ENCODE results near the gene PCSK6.
A peak's percentile ranks its signal among the peaks of the same experiment; 100 is the strongest.
"Not testable (repeated sequence)": the region's sequence is repeated elsewhere in the genome, so short reads cannot be mapped to it uniquely, and the experiment has no call there.

The PCSK6 gene

DNA sequence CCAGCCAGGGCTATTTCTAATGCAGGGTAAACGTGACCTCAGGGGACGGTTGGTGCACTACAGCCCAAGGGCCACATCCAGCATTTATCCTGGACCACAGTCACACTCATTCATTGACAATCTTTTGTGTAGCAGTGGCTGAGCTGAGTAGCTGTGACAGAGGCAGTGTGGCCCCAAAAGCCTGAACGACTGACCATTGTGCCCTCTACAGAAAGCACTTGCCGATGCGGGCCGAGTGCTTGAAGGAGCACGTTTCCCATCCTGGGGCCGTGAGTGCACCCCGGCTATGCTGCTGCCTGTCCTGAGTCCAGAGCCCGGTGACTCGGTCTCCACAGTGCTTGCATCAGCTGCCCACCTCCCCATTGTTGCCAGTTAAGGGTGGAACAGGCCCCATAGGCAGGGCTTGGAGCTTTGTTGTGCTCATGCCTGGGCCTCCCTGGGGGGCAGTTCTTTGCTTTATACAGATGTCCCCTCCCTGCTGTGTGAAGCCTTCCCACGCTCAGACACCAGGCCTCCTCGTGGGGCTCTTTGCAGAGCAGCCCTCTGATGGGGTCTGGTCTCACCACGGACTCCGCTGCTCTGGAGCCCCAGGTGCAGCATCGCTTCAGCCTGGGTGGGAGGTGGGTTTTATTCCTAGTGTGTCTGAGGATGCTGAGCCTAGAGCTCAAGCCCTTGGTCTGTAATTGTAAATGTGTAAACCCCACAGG is 181.5 kb downstream of the PCSK6 start:
- DNase-seq (no peak), ATAC-seq (no peak)

DNA sequence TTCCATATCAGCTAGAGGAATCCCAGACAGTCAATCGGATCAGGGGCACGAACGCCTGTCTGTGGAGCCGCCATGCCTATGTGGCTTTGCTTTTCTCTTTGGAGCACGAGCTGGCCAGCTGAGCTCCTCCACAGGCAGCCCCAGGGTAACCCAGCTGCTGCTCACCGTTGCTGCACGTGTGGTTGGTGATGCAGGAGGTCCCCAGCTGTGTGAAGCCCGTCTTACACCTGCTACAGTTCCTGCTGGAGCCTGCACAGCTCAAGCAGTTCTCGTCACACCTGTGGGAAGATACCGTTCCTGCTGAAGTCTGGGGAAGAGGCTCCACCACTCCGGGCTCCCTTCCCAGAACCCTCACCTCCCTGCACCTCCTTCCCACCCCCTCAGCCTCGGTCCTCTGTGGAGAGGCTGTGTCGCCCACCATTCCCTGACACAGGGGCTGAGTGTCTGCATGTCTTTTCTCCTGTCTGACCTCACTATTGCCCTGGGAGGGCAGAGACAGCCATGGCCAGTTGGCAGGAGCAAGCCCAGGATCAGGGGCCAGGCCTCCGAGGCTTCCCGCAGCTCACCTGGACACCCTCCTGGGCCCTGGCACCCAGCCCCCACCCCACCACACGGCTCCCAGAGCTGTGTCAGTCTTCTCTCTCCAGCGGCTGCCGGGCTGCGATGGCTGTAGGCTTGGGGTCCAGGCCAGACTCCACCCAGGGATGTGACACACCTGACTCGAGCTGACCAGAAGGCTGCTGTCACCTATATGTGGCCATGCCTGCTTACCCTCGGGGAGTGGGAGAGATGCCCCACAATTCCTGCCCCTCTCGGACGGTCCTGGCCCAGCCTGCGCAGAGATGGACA is 182.2 kb downstream of the PCSK6 start:
- DNase-seq (no peak), ATAC-seq (no peak)

DNA sequence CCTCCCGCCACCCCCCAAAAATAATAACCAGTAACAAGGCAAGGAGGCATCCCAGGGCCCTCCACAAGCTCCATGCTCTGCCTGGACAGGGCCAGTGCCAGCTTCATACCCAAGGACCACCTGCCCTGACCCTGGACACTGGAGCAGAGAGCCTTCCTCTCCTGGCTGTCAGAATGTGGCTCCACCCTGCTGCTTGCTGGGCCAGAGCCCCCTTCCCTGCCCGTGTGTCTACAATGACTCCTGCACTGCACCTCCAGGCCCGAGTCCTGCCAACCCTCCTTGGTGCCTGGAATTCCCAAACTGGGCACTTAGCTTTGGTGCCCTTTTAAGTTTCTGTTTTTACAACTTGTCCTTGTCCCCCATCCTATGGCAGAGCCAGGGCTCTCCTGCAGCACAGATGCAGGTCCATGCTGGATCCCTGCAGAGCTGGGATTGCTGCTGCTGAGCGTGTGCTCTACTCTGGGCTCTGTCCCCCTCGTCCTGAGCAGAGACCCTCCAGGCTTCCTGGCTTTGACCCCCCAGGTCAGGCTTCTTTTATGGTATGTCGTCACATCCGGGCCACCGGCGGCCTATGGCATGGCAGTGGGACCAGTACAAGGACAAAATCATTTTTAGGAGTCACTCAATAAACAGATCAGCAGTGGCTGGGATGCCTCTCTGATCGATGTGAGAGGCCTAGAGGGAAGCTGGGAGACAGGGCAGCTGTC is 183.0 kb downstream of the PCSK6 start:
- no peak for ATAC-seq
- DNase-seq: no peak

DNA sequence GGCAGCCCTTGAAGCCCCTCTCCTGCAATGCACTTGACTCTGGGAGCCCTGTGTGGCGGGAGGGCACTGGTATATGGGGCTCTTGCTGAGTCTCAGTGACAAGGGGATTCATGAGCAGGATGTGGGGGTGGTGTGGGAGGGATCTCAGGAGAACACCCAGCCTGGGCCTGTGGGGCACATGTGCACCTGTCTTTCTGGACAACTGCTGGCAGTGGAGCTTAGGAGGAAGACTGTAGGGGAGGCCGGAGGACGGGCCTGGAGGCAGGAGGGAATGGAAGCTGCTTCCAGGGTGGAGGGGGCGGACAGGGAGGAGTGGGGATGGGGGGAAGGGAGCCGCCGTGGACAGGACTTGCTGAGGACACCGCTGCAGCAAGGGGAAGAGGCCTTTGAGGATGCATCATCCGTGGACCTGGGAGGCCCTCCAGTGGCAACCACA is 183.7 kb downstream of the PCSK6 start:
- no peak for ATAC-seq
- DNase-seq: no peak

DNA sequence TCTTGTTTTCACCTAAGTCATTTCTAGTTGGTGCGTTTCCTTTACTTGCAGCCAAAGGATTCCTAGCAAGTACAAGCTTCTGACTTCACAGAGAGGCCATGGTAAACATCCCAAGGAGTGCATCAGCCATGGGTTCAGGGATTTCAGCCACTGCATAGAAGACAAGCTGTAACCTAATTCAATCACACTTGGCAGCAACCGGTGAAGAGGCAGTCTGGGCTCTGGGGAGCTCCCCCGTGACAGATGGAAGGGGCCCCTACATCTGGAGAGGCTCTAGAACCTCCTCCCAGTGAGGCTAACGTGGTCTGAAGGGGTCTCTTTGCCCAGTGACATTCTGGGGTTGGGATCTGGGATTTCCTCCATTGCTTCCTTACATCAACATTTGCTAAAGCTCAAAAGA is 186.1 kb downstream of the PCSK6 start:
- DNase-seq (no peak), ATAC-seq (no peak)

DNA sequence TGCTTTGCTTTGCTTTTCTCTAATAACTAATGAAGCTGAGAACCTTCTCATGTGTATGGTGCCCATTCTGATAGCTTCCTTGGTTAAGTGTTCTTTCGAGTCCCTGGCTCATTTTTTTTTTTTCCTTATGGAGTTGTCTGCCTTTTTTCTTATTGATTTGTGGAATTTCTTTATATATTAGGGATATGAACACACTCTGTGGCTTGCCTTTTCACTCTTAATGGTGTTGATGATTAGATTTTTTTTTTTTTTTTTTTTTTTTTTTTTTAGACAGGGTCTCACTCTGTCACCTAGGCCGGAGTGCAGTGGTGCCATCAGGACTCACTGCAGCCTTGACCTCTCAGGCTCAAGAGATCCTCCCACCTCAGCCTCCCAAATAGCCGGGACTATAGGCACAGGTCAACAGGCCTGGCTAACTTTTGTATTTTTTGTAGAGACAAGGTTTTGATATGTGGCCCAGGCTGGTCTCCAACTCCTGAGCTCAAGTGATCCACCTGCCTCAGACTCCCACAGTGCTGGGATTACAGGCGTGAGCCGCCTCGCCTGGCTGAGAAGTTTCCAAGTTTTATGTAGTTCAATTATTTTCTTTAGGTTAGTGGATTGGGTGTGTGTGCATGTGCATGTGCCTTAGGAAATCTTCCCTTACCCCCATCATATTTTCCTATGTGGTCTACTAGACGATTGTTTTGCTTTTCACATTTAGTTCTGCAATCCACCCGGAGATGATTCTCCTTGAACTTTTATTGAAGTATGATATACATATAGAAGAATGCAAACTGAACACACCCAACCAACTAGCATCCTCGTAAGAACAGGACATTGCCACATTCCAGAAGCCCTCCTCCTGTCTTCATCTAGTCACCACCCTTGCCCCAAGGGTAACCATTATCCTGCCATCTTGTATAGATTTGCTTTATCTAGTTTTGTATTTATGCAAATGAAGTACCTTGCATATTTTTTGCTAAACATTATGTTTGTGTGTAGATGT is 192.8 kb downstream of the PCSK6 start:
- no peak for ATAC-seq
- no peak for DNase-seq

GRCh38 chr15:101295607-101296161 is 193.8 kb downstream of the PCSK6 start:
- ATAC-seq: peak; percentile 56

DNA sequence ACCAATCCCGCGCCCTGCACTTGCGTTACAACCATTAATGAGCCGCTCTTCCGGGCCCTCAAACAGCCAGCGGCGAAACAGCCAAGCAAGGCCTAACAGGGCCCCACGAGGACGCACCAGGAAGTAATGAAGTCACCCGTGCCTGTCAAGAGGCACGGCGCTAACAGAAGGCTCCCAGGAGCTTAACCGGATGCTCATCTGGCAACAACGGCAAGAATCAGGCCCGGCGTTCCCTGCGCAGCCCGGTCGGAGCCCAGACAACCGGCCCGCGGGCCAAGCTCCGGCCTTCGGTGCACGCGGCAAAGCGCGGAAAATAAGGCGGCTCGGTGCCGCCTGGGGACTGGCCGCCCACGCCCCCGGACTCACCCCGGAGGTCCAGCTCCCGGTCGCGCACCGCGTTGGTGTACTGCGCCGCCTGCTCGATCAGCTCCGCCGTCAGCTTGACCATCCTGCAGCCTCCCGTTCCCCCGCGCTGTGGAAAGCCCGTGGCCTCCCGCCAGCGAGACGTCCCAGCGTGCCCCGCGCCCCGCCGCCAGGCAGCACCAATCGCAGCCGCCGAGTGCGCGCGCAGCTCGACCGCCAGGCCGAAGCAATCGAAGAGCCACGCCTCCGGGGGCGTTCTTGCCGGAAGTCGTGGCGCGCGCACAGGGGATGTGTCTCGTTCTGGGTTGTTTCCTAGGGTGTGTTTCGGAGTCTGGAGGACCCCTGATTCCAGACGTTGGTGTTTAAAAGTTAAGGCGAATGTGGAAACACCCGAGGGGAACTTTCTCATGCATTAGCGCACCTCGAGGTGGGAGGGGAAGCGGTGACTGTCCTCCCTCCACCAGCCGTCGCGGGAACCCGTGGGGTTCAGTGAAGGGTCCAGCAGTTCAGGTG is 194.5 kb downstream of the PCSK6 start, which contains the start of gene SNRPA1:
Gene SNRPA1 (minus strand): TSS at position 518 of the 876 bp plus-strand sequence. CDS start 70 bp downstream, at position 448.
- DNase-seq (peak; percentile 99), ATAC-seq (peak; percentile 85)

More at GRCh38 chr15:101295607-101296161, 193.8 kb downstream of the PCSK6 start:
- DNase-seq: no peak

DNA sequence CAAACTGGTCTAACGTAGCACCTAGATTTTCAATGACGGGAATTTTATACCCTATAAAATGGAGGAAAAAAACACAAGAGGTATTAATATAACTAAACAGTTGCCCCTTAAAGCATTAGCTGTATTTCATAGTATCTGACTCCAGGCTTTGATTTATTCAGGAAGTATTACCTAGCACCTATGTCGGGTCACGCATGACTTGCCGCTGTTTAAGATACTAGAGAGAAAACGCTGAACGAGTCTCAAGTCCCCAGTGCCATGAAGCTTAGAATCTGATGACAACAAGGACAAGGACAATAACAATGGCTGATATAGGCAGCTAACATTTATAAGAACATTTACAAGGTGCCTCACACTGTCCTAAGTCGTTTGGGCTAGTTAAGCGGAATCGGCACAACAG is 196.4 kb downstream of the PCSK6 start:
- no peak for DNase-seq
- no peak for ATAC-seq

- ATAC-seq (no peak), DNase-seq (no peak)
Measured at GRCh38 chr15:101288905-101289513, 200.5 kb downstream of the PCSK6 start.

DNA sequence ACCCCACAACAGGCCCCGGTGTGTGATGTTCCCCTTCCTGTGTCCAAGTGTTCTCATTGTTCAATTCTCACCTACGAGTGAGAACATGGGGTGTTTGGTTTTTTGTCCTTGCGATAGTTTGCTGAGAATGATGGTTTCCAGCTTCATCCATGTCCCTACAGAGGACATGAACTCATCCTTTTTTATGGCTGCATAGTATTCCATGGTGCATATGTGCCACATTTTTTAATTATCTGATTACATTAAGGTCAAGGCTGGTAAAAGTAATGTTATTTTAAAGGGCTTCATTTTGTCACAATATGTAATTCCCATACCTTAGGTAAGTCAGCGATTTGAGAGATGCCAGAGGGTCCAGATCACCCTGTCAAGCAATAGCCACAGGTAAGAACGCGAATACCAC is 202.2 kb downstream of the PCSK6 start:
- not testable (repeated sequence) for ATAC-seq, DNase-seq

DNA sequence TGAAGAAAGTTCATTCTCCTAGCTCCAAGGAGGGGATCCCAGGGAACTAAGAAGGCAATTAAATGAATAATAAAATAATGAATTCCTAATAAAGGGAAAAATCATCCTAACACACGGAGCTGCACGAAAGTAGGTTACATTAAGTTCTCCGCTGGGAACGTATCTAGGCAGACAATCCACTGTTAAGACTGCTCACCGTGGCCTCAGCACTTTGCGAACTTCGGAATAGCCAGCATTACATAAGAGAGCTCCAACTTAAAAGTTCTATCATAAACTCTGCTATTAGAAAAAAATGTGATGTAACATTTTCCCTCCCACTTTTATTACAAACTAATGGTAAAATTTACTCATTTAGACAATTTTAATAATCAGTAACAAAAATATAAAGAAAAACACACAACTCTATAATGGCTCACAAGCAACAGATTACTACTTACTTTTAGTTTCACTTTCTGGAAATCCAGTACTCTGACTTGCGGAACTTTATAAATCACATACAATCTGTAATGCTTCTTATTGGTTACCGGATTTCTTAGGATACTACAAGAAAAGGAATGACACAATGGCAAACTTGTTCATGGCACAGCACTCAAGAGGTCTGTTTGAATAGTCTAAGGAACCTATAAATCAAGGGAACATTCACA is 202.9 kb downstream of the PCSK6 start:
- ATAC-seq (no peak), DNase-seq (no peak)

- DNase-seq (no peak), ATAC-seq (no peak)
Measured at GRCh38 chr15:101283931-101284330, 205.6 kb downstream of the PCSK6 start.

- no peak for ATAC-seq
- no peak for DNase-seq
Measured at GRCh38 chr15:101280007-101280406, 209.5 kb downstream of the PCSK6 start.

DNA sequence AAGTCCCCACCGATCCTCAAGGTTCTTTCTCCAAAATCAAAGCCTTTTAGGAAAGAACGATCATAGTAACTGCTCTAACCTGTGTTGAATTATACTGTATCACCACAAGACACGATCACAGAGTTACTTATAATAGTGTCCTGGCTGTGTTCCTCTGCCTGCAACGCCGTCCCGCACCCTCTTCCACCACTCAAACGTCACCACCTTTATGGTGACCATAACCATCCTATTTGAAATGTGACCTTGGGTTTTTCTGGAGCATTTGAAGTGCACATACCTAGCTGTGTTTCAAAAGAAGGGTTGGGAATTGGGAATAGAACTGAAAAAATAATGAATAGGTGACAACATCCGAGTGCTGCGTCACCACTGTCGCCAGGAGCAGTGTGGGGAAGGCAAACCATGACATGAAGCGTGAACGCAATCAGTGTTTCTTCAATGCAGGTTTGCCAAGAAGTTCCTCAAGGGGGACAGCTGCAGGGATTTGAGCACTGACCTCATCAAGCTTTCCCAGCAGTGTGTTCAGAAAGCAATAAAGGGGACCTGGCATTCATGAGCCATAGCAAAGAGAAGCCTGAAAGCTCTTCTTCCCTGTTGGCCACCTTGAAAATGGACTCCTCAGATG is 211.5 kb downstream of the PCSK6 start:
- ATAC-seq (no peak), DNase-seq (no peak)

- ATAC-seq: peak; percentile 96
- peak; percentile 95 for DNase-seq
Measured at GRCh38 chr15:101277038-101277822, 212.3 kb downstream of the PCSK6 start, which contains the start of gene SELENOS. TSS of gene SELENOS (minus strand) at chr15:101277485. CDS start at chr15:101277417, 68 bp downstream.

DNA sequence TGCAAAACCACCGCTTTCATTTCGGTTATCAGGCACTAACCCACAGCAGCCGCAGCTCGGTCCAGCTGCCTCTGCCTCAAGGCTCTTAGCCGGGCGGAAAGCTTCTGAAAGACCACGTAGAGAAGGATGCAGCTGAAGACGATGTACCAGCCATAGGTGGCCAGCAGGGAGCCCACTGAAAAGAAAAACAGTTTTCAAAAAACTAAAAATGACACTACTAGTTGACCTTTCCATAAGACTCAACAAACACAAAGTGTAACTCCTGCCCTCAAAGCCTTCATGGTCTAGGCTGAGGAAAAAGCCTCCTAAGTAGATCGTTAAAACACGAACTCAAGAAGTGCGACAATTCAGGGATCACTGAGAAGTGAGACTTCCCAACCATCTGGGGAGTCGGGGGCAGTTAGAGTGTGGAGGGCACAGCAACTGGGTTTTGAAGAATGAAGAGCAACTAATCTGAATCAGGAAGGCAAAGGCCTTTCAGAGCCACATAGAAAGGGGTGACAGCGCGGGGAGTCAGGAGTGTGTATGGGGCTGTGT is 212.9 kb downstream of the PCSK6 start:
- ATAC-seq: peak; percentile 42
- peak; percentile 30 for DNase-seq
